ENCODE data around the gene SYT17. TPM values are rescaled to one million over a fixed set of nuclear protein-coding genes. Genes with fewer than 3 reads are reported as not detected.

SYT17 gene
- total RNA-seq, 1 experiment from 2014 or later, result 10.3 TPM

GRCh38 chr16:19292186-19292585 is 124.1 kb downstream of the SYT17 start:
- Histone ChIP-seq H4K20me1 (ENCODE audit: insufficient read depth) (no peaks in the 10 kb centered on the region), H3K27me3 (ENCODE audit: insufficient read depth, low read length) (peaks cover 16% of the 10 kb centered on the region; the same call in 1 of the 2 replicates), H3K9me3 (ENCODE audit: control insufficient read depth in 1 of 2, insufficient read depth in 1 of 2, low read depth in 1 of 2, low read length in 2 of 2) (no peaks in the 10 kb centered on the region), H3K4me3 (replicated peaks in 1 of 2; ENCODE audit: low read depth in 1 of 2, low read length in 2 of 2) (no peak overlapping the region), H3K4me1 (ENCODE audit: control insufficient read depth in 1 of 2, insufficient read depth in 2 of 2, low read length in 2 of 2) (peaks cover 10% of the 10 kb centered on the region in 2 experiments; a peak in 3 of 4 replicates), H3K4me2 (ENCODE audit: low read length) (no peak overlapping the region), H2AFZ (ENCODE audit: low read depth, low read length, poor library complexity, severe bottlenecking) (no peak overlapping the region), H3K9me2 (ENCODE audit: insufficient read depth) (no peaks in the 10 kb centered on the region), H3K79me2 (ENCODE audit: insufficient read depth, low read length) (no peaks in the 10 kb centered on the region), H3K27ac (ENCODE audit: low read depth, low read length) (no peak overlapping the region), H3K9ac (ENCODE audit: low read length) (no peak overlapping the region), H3K36me3 (ENCODE audit: control insufficient read depth in 1 of 2, insufficient read depth in 2 of 2, low read length in 2 of 2) (no peaks in the 10 kb centered on the region)
- no peak for ATAC-seq
- BruUV-seq (replicated peaks), result no TSS peak
- CTCF ChIA-PET, result no interaction called here
- no peak for DNase-seq (ENCODE audit: low read depth, low spot score)
- POLR2A ChIA-PET, result no interaction called here
- RAD21 ChIA-PET (ENCODE audit: low non-redundant PET in 1 of 2, low total read pairs in 2 of 2, uncharacterized antibody in 2 of 2, unreplicated experiment in 2 of 2), result no interaction called here
- intact Hi-C loops (cut with micrococcal nuclease), result no loop called here
- TF ChIP-seq FOSL1 (IDR thresholded peaks at IDR 0.05; ENCODE audit: low read depth), result no peak

DNA sequence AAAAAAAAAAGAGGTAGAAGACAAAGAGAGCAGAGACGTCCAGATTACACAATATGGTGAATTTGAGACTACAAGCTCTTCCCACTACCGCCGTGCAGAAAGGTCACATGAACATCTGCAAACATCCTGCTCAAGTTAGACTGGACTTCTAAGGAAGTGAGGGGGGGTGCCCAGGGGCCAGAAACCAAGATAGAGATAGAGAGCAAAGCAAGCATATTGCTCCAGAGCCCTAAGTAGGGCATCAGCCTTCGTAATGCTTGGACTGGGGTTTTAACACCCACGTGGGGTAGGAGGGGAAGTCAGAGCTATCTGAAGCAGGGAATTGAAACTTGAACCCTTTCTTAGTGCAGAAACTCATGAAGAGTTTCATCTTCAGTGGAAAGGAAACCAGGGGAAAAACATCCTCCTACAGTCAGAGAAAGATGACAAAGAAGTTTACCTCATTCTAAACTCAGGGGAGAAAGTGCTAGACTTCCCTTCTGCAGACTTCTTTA is 126.2 kb downstream of the SYT17 start:
- ChIA-PET POLR2A (no interaction called here), RAD21 (ENCODE audit: low non-redundant PET in 1 of 2, low total read pairs in 2 of 2, uncharacterized antibody in 2 of 2, unreplicated experiment in 2 of 2) (no interaction called here), CTCF (no interaction called here)
- Histone ChIP-seq H3K4me3 (replicated peaks in 1 of 2; ENCODE audit: low read depth in 1 of 2, low read length in 2 of 2) (no peak overlapping the region), H4K20me1 (ENCODE audit: insufficient read depth) (no peaks in the 10 kb centered on the region), H3K36me3 (ENCODE audit: control insufficient read depth in 1 of 2, insufficient read depth in 2 of 2, low read length in 2 of 2) (no peaks in the 10 kb centered on the region), H3K9ac (ENCODE audit: low read length) (no peak overlapping the region), H3K79me2 (ENCODE audit: insufficient read depth, low read length) (no peaks in the 10 kb centered on the region), H3K9me3 (ENCODE audit: control insufficient read depth in 1 of 2, insufficient read depth in 1 of 2, low read depth in 1 of 2, low read length in 2 of 2) (no peaks in the 10 kb centered on the region), H3K27ac (ENCODE audit: low read depth, low read length) (no peak overlapping the region), H3K4me1 (ENCODE audit: control insufficient read depth in 1 of 2, insufficient read depth in 2 of 2, low read length in 2 of 2) (peaks cover 10% of the 10 kb centered on the region in 2 experiments; a peak in 3 of 4 replicates), H3K4me2 (ENCODE audit: low read length) (no peak overlapping the region), H3K9me2 (ENCODE audit: insufficient read depth) (no peaks in the 10 kb centered on the region), H3K27me3 (ENCODE audit: insufficient read depth, low read length) (peaks cover 16% of the 10 kb centered on the region; the same call in 1 of the 2 replicates), H2AFZ (ENCODE audit: low read depth, low read length, poor library complexity, severe bottlenecking) (no peak overlapping the region)
- ATAC-seq (no peak), DNase-seq (ENCODE audit: low read depth, low spot score) (no peak)
- no TSS peak for BruUV-seq (replicated peaks)
- intact Hi-C loops (cut with micrococcal nuclease), result no loop called here
- TF ChIP-seq ZBTB33 (IDR thresholded peaks at IDR 0.05; ENCODE audit: extremely low read depth, insufficient replicate concordance, low read length), result no peak
- no peak for TF ChIP-seq CEBPB (IDR thresholded peaks at IDR 0.05; ENCODE audit: low read depth)
- TF ChIP-seq YY1 (IDR thresholded peaks at IDR 0.05; ENCODE audit: extremely low read depth, insufficient replicate concordance, low read depth, low read length), result no peak
- TF ChIP-seq TCF7L2 (IDR thresholded peaks at IDR 0.05; ENCODE audit: borderline replicate concordance, extremely low read depth, insufficient read depth, insufficient read length), result no peak
- no peak for TF ChIP-seq ELF1 (IDR thresholded peaks at IDR 0.05; ENCODE audit: borderline replicate concordance, low read depth)
- TF ChIP-seq EZH2 (IDR thresholded peaks at IDR 0.05), result no peak
- no peak for TF ChIP-seq EZH2phosphoT487 (IDR thresholded peaks at IDR 0.05; ENCODE audit: borderline replicate concordance)
- TF ChIP-seq POLR2A (IDR thresholded peaks at IDR 0.05; ENCODE audit: borderline replicate concordance, extremely low read depth, insufficient read depth, insufficient read length), result no peak
- no peak for TF ChIP-seq SRF (IDR thresholded peaks at IDR 0.05; ENCODE audit: low read depth)
- no peak for TF ChIP-seq SIN3A (IDR thresholded peaks at IDR 0.05; ENCODE audit: low read depth)
- TF ChIP-seq ZNF274 (IDR thresholded peaks at IDR 0.05; ENCODE audit: low read depth, low read length), result no peak
- TF ChIP-seq POLR2AphosphoS5 (IDR thresholded peaks at IDR 0.05; ENCODE audit: low read depth, low read length), result no peak
- TF ChIP-seq, protein P1, sequence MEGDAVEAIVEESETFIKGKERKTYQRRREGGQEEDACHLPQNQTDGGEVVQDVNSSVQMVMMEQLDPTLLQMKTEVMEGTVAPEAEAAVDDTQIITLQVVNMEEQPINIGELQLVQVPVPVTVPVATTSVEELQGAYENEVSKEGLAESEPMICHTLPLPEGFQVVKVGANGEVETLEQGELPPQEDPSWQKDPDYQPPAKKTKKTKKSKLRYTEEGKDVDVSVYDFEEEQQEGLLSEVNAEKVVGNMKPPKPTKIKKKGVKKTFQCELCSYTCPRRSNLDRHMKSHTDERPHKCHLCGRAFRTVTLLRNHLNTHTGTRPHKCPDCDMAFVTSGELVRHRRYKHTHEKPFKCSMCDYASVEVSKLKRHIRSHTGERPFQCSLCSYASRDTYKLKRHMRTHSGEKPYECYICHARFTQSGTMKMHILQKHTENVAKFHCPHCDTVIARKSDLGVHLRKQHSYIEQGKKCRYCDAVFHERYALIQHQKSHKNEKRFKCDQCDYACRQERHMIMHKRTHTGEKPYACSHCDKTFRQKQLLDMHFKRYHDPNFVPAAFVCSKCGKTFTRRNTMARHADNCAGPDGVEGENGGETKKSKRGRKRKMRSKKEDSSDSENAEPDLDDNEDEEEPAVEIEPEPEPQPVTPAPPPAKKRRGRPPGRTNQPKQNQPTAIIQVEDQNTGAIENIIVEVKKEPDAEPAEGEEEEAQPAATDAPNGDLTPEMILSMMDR (IDR thresholded peaks at IDR 0.05 in 2 of 3, conservative IDR thresholded peaks at IDR 0.05 in 1 of 3; ENCODE audit: borderline replicate concordance in 1 of 3, insufficient read depth in 1 of 3, low read depth in 2 of 3, low read length in 2 of 3), result no peak
- no peak for TF ChIP-seq FOSL1 (IDR thresholded peaks at IDR 0.05; ENCODE audit: low read depth)
- TF ChIP-seq JUND (IDR thresholded peaks at IDR 0.05), result no peak
- no peak for TF ChIP-seq CBX3 (IDR thresholded peaks at IDR 0.05; ENCODE audit: low read depth)
- no peak for TF ChIP-seq RAD21 (IDR thresholded peaks at IDR 0.05; ENCODE audit: low read depth)
- TF ChIP-seq ZFX (IDR thresholded peaks at IDR 0.05), result no peak
